RPMI8226 (cell line): ENCODE results near the gene GALNT9.

Experiments
- DNase-seq: peaks from one replicate; pipeline ENCODE4 v3.0.0-alpha.2; 2015

GALNT9 gene

GRCh38 chr12:132178801-132179401, 150.5 kb downstream of the GALNT9 start:
- DNase-seq: no peak

- DNase-seq: no peak
Measured at GRCh38 chr12:132178316-132178715, 151.1 kb downstream of the GALNT9 start.

GRCh38 chr12:132176920-132177551, 152.4 kb downstream of the GALNT9 start:
- no peak for DNase-seq

GRCh38 chr12:132176385-132176919, 152.9 kb downstream of the GALNT9 start:
- no peak for DNase-seq

GRCh38 chr12:132175496-132176384, 153.6 kb downstream of the GALNT9 start:
- DNase-seq: no peak

- DNase-seq: no peak
Measured at GRCh38 chr12:132174839-132175490, 154.4 kb downstream of the GALNT9 start.

- peak; percentile 56 for DNase-seq
Measured at GRCh38 chr12:132174015-132174838, 155.2 kb downstream of the GALNT9 start.

GRCh38 chr12:132173135-132174014, 156.0 kb downstream of the GALNT9 start:
- peak; percentile 81 for DNase-seq

- no peak for DNase-seq
Measured at GRCh38 chr12:132172619-132173018, 156.8 kb downstream of the GALNT9 start.

GRCh38 chr12:132171968-132172521, 157.3 kb downstream of the GALNT9 start:
- DNase-seq: no peak

GRCh38 chr12:132171293-132171967, 158.0 kb downstream of the GALNT9 start:
- DNase-seq: peak; percentile 68

GRCh38 chr12:132170637-132171292, 158.6 kb downstream of the GALNT9 start:
- DNase-seq: no peak

- peak; percentile 56 for DNase-seq
Measured at GRCh38 chr12:132170094-132170636, 159.2 kb downstream of the GALNT9 start.

- DNase-seq: peak; percentile 84
Measured at GRCh38 chr12:132169376-132169775, 160.0 kb downstream of the GALNT9 start.

GRCh38 chr12:132168311-132169031, 160.9 kb downstream of the GALNT9 start:
- DNase-seq: no peak

GRCh38 chr12:132167611-132168310, 161.6 kb downstream of the GALNT9 start:
- peak; percentile 84 for DNase-seq

GRCh38 chr12:132166801-132167591, 162.4 kb downstream of the GALNT9 start:
- DNase-seq: no peak
